K562 (cell line): ENCODE data around the gene KIF5A. TPM values are rescaled to one million over a fixed set of nuclear protein-coding genes. Genes with fewer than 3 reads are reported as not detected.

Experiments
- ARNT ChIP-seq, 2 experiments: fragments of 450-650 bp; IDR thresholded peaks; 2 replicates each; pipeline ENCODE4 v1.6.1; 2016; ENCODE audit warnings: mild to moderate bottlenecking in 1 of 2
- ASH1L ChIP-seq: fragments of 450-650 bp; IDR thresholded peaks from 2 replicates; pipeline ENCODE4 v1.6.1; 2018; ENCODE audit warnings: borderline replicate concordance, mild to moderate bottlenecking, low read depth; ENCODE audit not compliant: partially characterized antibody
- CBX2 ChIP-seq: fragments of 200-600 bp; sonication (generic); IDR thresholded peaks from one replicate; pipeline ENCODE4 v1.6.1; 2012; ENCODE audit warnings: mild to moderate bottlenecking, low read length, inconsistent platforms; ENCODE audit not compliant: insufficient read depth, poor library complexity, severe bottlenecking
- CHD1 ChIP-seq: fragments of 200-600 bp; sonication (generic); IDR thresholded peaks from one replicate; pipeline ENCODE4 v1.6.1; 2012; ENCODE audit warnings: mild to moderate bottlenecking, moderate library complexity, low read length, inconsistent platforms
- DDX20 ChIP-seq: fragments of 450-650 bp; IDR thresholded peaks from 2 replicates; pipeline ENCODE4 v1.6.1; 2016; ENCODE audit warnings: missing genetic modification characterization, low read depth, mild to moderate bottlenecking, missing compliant biosample characterization, moderate library complexity
- FUS ChIP-seq: fragments of 200-400 bp; formaldehyde crosslinking; optimal IDR thresholded peaks from 2 replicates; pipeline ENCODE3; 2017; ENCODE audit warnings: low read depth, low read length
- GTF2F1 ChIP-seq: IDR thresholded peaks from 2 replicates; pipeline ENCODE4 v1.6.1; 2011; ENCODE audit warnings: low read depth, low read length, improper control_type of control experiment
- HDAC8 ChIP-seq: fragments of 450-650 bp; IDR thresholded peaks from 2 replicates; pipeline ENCODE4 v1.6.1; 2016; ENCODE audit warnings: mild to moderate bottlenecking, missing genetic modification characterization, moderate library complexity, missing compliant biosample characterization
- KAT2B ChIP-seq: IDR thresholded peaks from one replicate; pipeline ENCODE4 v1.6.1; 2012; ENCODE audit warnings: low read depth, mild to moderate bottlenecking, control low read depth, inconsistent platforms, low read length, moderate library complexity
- KDM5B ChIP-seq: fragments of 200-600 bp; sonication (generic); IDR thresholded peaks from 2 replicates; pipeline ENCODE4 v1.6.1; 2012; ENCODE audit warnings: low read depth, mild to moderate bottlenecking, moderate library complexity, low read length, control low read depth, inconsistent platforms; ENCODE audit not compliant: insufficient replicate concordance
- NCOA2 ChIP-seq, 2 experiments: fragments of 450-650 bp; IDR thresholded peaks; 2 replicates each; pipeline ENCODE4 v1.6.1; 2018; ENCODE audit warnings: mild to moderate bottlenecking in 2 of 2, moderate library complexity in 1 of 2; ENCODE audit not compliant: partially characterized antibody in 2 of 2
- PTBP1 ChIP-seq: fragments of 200-400 bp; formaldehyde crosslinking; IDR thresholded peaks from 2 replicates; pipeline ENCODE4 v1.6.1; 2017; ENCODE audit warnings: low read depth, low read length
- RBM22 ChIP-seq: fragments of 200-400 bp; formaldehyde crosslinking; IDR thresholded peaks from 2 replicates; pipeline ENCODE4 v1.6.1; 2018; ENCODE audit warnings: low read length, low read depth; ENCODE audit not compliant: poor library complexity, severe bottlenecking
- SAP30 ChIP-seq: fragments of 200-600 bp; sonication (generic); IDR thresholded peaks from 2 replicates; pipeline ENCODE4 v1.6.1; 2012; ENCODE audit warnings: borderline replicate concordance, low read depth, mild to moderate bottlenecking, moderate library complexity, low read length, control low read depth, inconsistent platforms; ENCODE audit not compliant: insufficient read depth, poor library complexity, severe bottlenecking
- SMARCC2 ChIP-seq: fragments of 450-650 bp; IDR thresholded peaks from 2 replicates; pipeline ENCODE4 v1.6.1; 2017; ENCODE audit warnings: antibody characterized with exemption, moderate library complexity, mild to moderate bottlenecking, low read depth
- SMARCE1 ChIP-seq: fragments of 450-650 bp; IDR thresholded peaks from 2 replicates; pipeline ENCODE4 v1.7.1; 2016; ENCODE audit warnings: mild to moderate bottlenecking
- SP1 ChIP-seq: sonication (generic); formaldehyde crosslinking; IDR thresholded peaks from 2 replicates; pipeline ENCODE4 v1.8.1; 2022; ENCODE audit warnings: mild to moderate bottlenecking, missing genetic modification reagents
- ZNF263 ChIP-seq: sonication (generic); formaldehyde crosslinking; IDR thresholded peaks from 2 replicates; pipeline ENCODE4 v1.8.0; 2022; ENCODE audit warnings: mild to moderate bottlenecking, missing genetic modification reagents, borderline replicate concordance
- polyA plus RNA-seq, 8 experiments: library from polyadenylated mRNA; depleted of rRNA in 4 of 8; stranded (reverse) in 5 of 8; unstranded in 3 of 8; fragments of >200 nt; fragmentation: Nextera tagmentation in 2 of 8; fragmentation: Illumina TruSeq in 1 of 8; extraction: Ambion mirVana in 2 of 8; extraction: Trizol in 1 of 8; gene quantifications; 2 replicates each; pipeline versions ENCODE4 v1.2.1 to v1.2.3, GENCODE V29; 2011 to 2014; ENCODE audit warnings: inconsistent platforms in 1 of 8, missing spikeins in 1 of 8
- total RNA-seq, 7 experiments: library from RNA; depleted of rRNA in 6 of 7; stranded (reverse); fragments of >200 nt in 6 of 7; fragmentation: Illumina TruSeq in 2 of 7; extraction: Trizol in 2 of 7; gene quantifications; 2 replicates each; pipeline versions ENCODE4 v1.2.1 to v1.2.3, GENCODE V29; 2011 to 2021; ENCODE audit warnings: low replicate concordance in 1 of 7
- TF ChIP-seq, protein P1 (sequence below): fragments of 450-650 bp; IDR thresholded peaks from 2 replicates; pipeline ENCODE4 v1.6.1; 2016; ENCODE audit warnings: low read depth

The KIF5A gene
- total and polyA plus RNA-seq, 9 of the 15 experiments (the other 6 are each of a cell fraction or from before 2014, with no cell fraction given): 3.4 to 17.7 (median 8.0) TPM

GRCh38 chr12:57520053-57520818 lies 29.6 kb upstream of the KIF5A start, which contains the start of gene DDIT3 (continued):
- no peak for TF ChIP-seq FUS
- no peak for TF ChIP-seq PTBP1
- peak; percentile 87 for TF ChIP-seq GTF2F1
- TF ChIP-seq SMARCC2: no peak
- peak; percentile 99 for TF ChIP-seq RBM22
- TF ChIP-seq ZNF263: peak; percentile 72; the same call in 1 of the 2 replicates
- peak; percentile 86 for TF ChIP-seq SAP30
- peak; percentile 88; the same call in 1 of the 2 replicates for TF ChIP-seq SP1
- peak; percentile 69 for TF ChIP-seq ASH1L
- TF ChIP-seq CHD1: peak; percentile 53
- no peak for TF ChIP-seq KAT2B
- TF ChIP-seq NCOA2 (IDR thresholded peaks at IDR 0.05; ENCODE audit: partially characterized antibody in 2 of 2): peak in 1 of 2 experiments; percentile 97
- no peak for TF ChIP-seq DDX20 (tag)
- TF ChIP-seq HDAC8: peak; percentile 67; the same call in 1 of the 2 replicates
- TF ChIP-seq, protein P1, sequence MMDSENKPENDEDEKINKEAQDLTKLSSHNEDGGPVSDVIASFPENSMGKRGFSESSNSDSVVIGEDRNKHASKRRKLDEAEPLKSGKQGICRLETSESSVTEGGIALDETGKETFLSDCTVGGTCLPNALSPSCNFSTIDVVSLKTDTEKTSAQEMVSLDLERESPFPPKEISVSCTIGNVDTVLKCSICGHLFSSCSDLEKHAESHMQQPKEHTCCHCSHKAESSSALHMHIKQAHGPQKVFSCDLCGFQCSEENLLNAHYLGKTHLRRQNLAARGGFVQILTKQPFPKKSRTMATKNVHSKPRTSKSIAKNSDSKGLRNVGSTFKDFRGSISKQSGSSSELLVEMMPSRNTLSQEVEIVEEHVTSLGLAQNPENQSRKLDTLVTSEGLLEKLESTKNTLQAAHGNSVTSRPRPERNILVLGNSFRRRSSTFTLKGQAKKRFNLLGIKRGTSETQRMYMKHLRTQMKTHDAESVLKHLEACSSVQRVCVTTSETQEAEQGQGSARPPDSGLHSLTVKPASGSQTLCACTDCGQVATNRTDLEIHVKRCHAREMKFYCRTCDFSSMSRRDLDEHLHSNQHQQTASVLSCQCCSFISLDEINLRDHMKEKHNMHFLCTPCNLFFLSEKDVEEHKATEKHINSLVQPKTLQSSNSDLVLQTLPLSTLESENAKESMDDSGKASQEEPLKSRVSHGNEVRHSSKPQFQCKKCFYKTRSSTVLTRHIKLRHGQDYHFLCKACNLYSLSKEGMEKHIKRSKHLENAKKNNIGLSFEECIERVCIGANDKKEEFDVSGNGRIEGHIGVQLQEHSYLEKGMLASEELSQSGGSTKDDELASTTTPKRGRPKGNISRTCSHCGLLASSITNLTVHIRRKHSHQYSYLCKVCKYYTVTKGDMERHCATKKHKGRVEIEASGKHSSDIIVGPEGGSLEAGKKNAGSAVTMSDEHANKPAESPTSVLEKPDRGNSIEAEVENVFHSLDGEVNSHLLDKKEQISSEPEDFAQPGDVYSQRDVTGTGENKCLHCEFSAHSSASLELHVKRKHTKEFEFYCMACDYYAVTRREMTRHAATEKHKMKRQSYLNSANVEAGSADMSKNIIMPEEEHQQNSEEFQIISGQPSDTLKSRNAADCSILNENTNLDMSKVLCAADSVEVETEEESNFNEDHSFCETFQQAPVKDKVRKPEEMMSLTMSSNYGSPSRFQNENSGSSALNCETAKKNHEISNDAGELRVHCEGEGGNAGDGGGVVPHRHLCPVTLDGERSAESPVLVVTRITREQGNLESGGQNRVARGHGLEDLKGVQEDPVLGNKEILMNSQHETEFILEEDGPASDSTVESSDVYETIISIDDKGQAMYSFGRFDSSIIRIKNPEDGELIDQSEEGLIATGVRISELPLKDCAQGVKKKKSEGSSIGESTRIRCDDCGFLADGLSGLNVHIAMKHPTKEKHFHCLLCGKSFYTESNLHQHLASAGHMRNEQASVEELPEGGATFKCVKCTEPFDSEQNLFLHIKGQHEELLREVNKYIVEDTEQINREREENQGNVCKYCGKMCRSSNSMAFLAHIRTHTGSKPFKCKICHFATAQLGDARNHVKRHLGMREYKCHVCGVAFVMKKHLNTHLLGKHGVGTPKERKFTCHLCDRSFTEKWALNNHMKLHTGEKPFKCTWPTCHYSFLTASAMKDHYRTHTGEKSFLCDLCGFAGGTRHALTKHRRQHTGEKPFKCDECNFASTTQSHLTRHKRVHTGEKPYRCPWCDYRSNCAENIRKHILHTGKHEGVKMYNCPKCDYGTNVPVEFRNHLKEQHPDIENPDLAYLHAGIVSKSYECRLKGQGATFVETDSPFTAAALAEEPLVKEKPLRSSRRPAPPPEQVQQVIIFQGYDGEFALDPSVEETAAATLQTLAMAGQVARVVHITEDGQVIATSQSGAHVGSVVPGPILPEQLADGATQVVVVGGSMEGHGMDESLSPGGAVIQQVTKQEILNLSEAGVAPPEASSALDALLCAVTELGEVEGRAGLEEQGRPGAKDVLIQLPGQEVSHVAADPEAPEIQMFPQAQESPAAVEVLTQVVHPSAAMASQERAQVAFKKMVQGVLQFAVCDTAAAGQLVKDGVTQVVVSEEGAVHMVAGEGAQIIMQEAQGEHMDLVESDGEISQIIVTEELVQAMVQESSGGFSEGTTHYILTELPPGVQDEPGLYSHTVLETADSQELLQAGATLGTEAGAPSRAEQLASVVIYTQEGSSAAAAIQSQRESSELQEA: no peak; the same call in 1 of the 2 replicates
- TF ChIP-seq KDM5B: peak; percentile 99
- peak in 1 of 2 experiments; percentile 64; a peak in 2 of 4 replicates for TF ChIP-seq ARNT (IDR thresholded peaks at IDR 0.05)
- no peak for TF ChIP-seq CBX2
- TF ChIP-seq SMARCE1: no peak
